K562 (cell line): Measurements from ENCODE around the gene SLC25A10. TPM values are rescaled to one million over a fixed set of nuclear protein-coding genes. Genes with fewer than 3 reads are reported as not detected.

ENCODE experiments used
- ATF4 ChIP-seq: fragments of 450-650 bp; formaldehyde crosslinking; IDR thresholded peaks from 2 replicates; pipeline ENCODE4 v1.4.0; 2022; ENCODE audit warnings: mild to moderate bottlenecking, moderate library complexity
- DEAF1 ChIP-seq: fragments of 450-650 bp; formaldehyde crosslinking; IDR thresholded peaks from 2 replicates; pipeline ENCODE4 v1.4.0; 2020; ENCODE audit warnings: mild to moderate bottlenecking, moderate library complexity
- E2F4 ChIP-seq: sonication (generic); formaldehyde crosslinking; IDR thresholded peaks from 2 replicates; pipeline ENCODE4 v1.8.0; 2022; ENCODE audit warnings: mild to moderate bottlenecking, low read depth, missing genetic modification reagents
- E2F8 ChIP-seq: fragments of 450-650 bp; IDR thresholded peaks from 2 replicates; pipeline ENCODE4 v1.7.1; 2018; ENCODE audit warnings: mild to moderate bottlenecking, low read depth; ENCODE audit not compliant: partially characterized antibody
- GATAD2A ChIP-seq: fragments of 450-650 bp; IDR thresholded peaks from 2 replicates; pipeline ENCODE4 v1.6.1; 2017
- GTF2B ChIP-seq: IDR thresholded peaks from 2 replicates; pipeline ENCODE4 v1.6.1; 2011; ENCODE audit not compliant: insufficient read length; ENCODE audit errors: extremely low read depth
- HDGF ChIP-seq: fragments of 450-650 bp; IDR thresholded peaks from 2 replicates; pipeline ENCODE4 v1.6.1; 2016
- PHF20 ChIP-seq: fragments of 450-650 bp; IDR thresholded peaks from 2 replicates; pipeline ENCODE4 v1.6.1; 2018; ENCODE audit not compliant: partially characterized antibody
- PTBP1 ChIP-seq: fragments of 200-400 bp; formaldehyde crosslinking; IDR thresholded peaks from 2 replicates; pipeline ENCODE4 v1.6.1; 2017; ENCODE audit warnings: low read depth, low read length
- RAD51 ChIP-seq: fragments of 450-650 bp; IDR thresholded peaks from 2 replicates; pipeline ENCODE4 v1.7.1; 2016; ENCODE audit warnings: low read depth, mild to moderate bottlenecking, borderline replicate concordance
- RB1 ChIP-seq: fragments of 450-650 bp; IDR thresholded peaks from 2 replicates; pipeline ENCODE4 v1.6.1; 2017; ENCODE audit warnings: low read depth, mild to moderate bottlenecking
- STAG1 ChIP-seq: sonication (generic); formaldehyde crosslinking; IDR thresholded peaks from 2 replicates; pipeline ENCODE4 v1.5.0; 2020; ENCODE audit warnings: missing genetic modification reagents, borderline replicate concordance
- TBL1XR1 ChIP-seq, 2 experiments: IDR thresholded peaks; 2 replicates each; pipeline ENCODE4 v1.6.1; 2012; ENCODE audit warnings: improper control_type of control experiment in 2 of 2, low read length in 2 of 2, mild to moderate bottlenecking in 1 of 2
- U2AF1 ChIP-seq: fragments of 200-400 bp; formaldehyde crosslinking; optimal IDR thresholded peaks from 2 replicates; pipeline ENCODE3; 2017; ENCODE audit warnings: mild to moderate bottlenecking, low read depth, low read length, moderate library complexity
- ZC3H4 ChIP-seq: sonication (generic); formaldehyde crosslinking; IDR thresholded peaks from 2 replicates; pipeline ENCODE4 v1.9.0; 2021; ENCODE audit warnings: missing genetic modification reagents, borderline replicate concordance
- ZNF263 ChIP-seq: sonication (generic); formaldehyde crosslinking; IDR thresholded peaks from 2 replicates; pipeline ENCODE4 v1.8.0; 2022; ENCODE audit warnings: mild to moderate bottlenecking, missing genetic modification reagents, borderline replicate concordance
- ZNF639 ChIP-seq, 2 experiments: fragments of 200-800 bp in 1 of 2; sonication (Bioruptor generic) in 1 of 2; sonication (generic) in 1 of 2; formaldehyde crosslinking in 1 of 2; IDR thresholded peaks in 1 of 2; conservative IDR thresholded peaks in 1 of 2; 2 replicates each; pipeline versions ENCODE4 v1.5.0 to v1.6.1; 2016 to 2020; ENCODE audit warnings: missing compliant biosample characterization in 1 of 2, missing genetic modification characterization in 1 of 2, missing genetic modification reagents in 1 of 2
- ZNF79 ChIP-seq: fragments of 250-450 bp; sonication (Bioruptor Pico); IDR thresholded peaks from 2 replicates; pipeline ENCODE4 v1.4.0; 2020; ENCODE audit warnings: low read depth, mild to moderate bottlenecking, moderate library complexity
- polyA plus RNA-seq, 8 experiments: library from polyadenylated mRNA; depleted of rRNA in 4 of 8; stranded (reverse) in 5 of 8; unstranded in 3 of 8; fragments of >200 nt; fragmentation: Nextera tagmentation in 2 of 8; fragmentation: Illumina TruSeq in 1 of 8; extraction: Ambion mirVana in 2 of 8; extraction: Trizol in 1 of 8; gene quantifications; 2 replicates each; pipeline versions ENCODE4 v1.2.1 to v1.2.3, GENCODE V29; 2011 to 2014; ENCODE audit warnings: inconsistent platforms in 1 of 8, missing spikeins in 1 of 8
- total RNA-seq, 7 experiments: library from RNA; depleted of rRNA in 6 of 7; stranded (reverse); fragments of >200 nt in 6 of 7; fragmentation: Illumina TruSeq in 2 of 7; extraction: Trizol in 2 of 7; gene quantifications; 2 replicates each; pipeline versions ENCODE4 v1.2.1 to v1.2.3, GENCODE V29; 2011 to 2021; ENCODE audit warnings: low replicate concordance in 1 of 7

Gene SLC25A10
- total and polyA plus RNA-seq, 9 of the 15 experiments (the other 6 are each of a cell fraction or from before 2014, with no cell fraction given), result 0.10 to 85.6 (median 34.3) TPM

- TF ChIP-seq GTF2B (no peak), E2F4 (no peak), PHF20 (no peak), GATAD2A (no peak), RAD51 (no peak), STAG1 (CRISPR knock-in tag) (peak; percentile 80; the same call in 1 of the 2 replicates), ZNF639 (CRISPR knock-in tag; conservative IDR thresholded peaks at IDR 0.05 in 1 of 2, IDR thresholded peaks at IDR 0.05 in 1 of 2) (no peak), TBL1XR1 (IDR thresholded peaks at IDR 0.05; ENCODE audit: low read length in 2 of 2) (no peak), PTBP1 (no peak), E2F8 (no peak), U2AF1 (no peak), ZC3H4 (no peak), ZNF79 (CRISPR knock-in tag) (no peak), ZNF263 (CRISPR knock-in tag) (peak; percentile 59; the same call in 1 of the 2 replicates), RB1 (peak; percentile 81; the same call in 1 of the 2 replicates), ATF4 (CRISPR knock-in tag) (no peak), HDGF (no peak), DEAF1 (CRISPR knock-in tag) (peak; percentile 49)
Observed at GRCh38 chr17:81733507-81734404, 21.7 kb downstream of the SLC25A10 start (continued).
